ENCODE data around the gene DPAGT1. TPM values are rescaled to one million over a fixed set of nuclear protein-coding genes. Genes with fewer than 3 reads are reported as not detected.
"Not testable (repeated sequence)": the region's sequence is repeated elsewhere in the genome, so short reads cannot be mapped to it uniquely, and the experiment has no call there.

Gene DPAGT1
- total and polyA plus RNA-seq, 2 of the 8 experiments (the other 6 are each of a cell fraction or from before 2014, with no cell fraction given): 59.8 to 236 TPM

DNA sequence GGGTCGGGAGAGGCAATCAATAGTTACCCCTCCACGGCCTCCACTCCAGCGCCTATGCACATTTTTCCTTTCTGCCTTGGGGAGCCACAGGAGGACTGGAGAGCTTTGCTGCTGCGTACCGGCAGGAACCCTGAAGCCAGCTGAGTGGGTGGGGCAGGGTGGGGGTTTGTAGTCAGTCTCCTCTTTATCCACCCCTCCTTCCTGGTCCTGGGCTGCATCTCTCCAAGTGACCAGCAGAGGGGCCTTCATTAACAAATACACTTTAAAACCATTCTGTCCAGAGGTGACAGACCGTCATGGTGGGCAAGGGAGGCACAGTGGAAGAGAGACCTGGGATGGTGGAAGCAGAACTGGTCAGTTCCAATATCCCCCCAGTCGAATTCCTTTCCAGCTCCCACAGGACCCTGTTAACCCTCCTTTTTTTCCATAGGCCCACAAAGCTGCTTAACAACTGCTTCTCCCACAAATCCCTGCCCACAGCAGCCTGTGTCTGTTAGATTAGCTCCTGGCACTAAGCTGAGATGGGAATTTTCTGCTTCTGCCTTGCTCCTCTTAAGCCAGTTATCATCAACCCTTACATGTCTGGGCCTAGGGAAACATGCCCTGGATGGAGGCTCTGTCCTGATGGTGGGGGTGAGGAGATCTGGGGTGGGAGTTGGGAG, 43.3 kb upstream of the DPAGT1 start (continued):
- TF ChIP-seq FOSL1 (IDR thresholded peaks at IDR 0.05; ENCODE audit: insufficient read depth, low read depth, low read length): no peak
- TF ChIP-seq ASH2L (IDR thresholded peaks at IDR 0.05; ENCODE audit: low read length): no peak
- TF ChIP-seq NRF1 (IDR thresholded peaks at IDR 0.05; ENCODE audit: low read depth, low read length): no peak
- no peak for TF ChIP-seq SRF (IDR thresholded peaks at IDR 0.05; ENCODE audit: low read depth, low read length)
- 0 out of 4 replicates have a peak, but pooled peaks of 1 of the 2 experiments have one; percentile 48 for TF ChIP-seq SIN3A (conservative IDR thresholded peaks at IDR 0.05 in 1 of 2, IDR thresholded peaks at IDR 0.05 in 1 of 2; ENCODE audit: low read depth in 1 of 2, low read length in 2 of 2)
- no peak for TF ChIP-seq SP1 (IDR thresholded peaks at IDR 0.05; ENCODE audit: low read depth, low read length)
- TF ChIP-seq, protein P1, sequence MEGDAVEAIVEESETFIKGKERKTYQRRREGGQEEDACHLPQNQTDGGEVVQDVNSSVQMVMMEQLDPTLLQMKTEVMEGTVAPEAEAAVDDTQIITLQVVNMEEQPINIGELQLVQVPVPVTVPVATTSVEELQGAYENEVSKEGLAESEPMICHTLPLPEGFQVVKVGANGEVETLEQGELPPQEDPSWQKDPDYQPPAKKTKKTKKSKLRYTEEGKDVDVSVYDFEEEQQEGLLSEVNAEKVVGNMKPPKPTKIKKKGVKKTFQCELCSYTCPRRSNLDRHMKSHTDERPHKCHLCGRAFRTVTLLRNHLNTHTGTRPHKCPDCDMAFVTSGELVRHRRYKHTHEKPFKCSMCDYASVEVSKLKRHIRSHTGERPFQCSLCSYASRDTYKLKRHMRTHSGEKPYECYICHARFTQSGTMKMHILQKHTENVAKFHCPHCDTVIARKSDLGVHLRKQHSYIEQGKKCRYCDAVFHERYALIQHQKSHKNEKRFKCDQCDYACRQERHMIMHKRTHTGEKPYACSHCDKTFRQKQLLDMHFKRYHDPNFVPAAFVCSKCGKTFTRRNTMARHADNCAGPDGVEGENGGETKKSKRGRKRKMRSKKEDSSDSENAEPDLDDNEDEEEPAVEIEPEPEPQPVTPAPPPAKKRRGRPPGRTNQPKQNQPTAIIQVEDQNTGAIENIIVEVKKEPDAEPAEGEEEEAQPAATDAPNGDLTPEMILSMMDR (IDR thresholded peaks at IDR 0.05; ENCODE audit: control extremely low read depth in 1 of 3, insufficient read depth in 1 of 3, low read depth in 1 of 3, low read length in 3 of 3): peak; percentile 48 to 63 (median 63)
- no peak for TF ChIP-seq KDM5A (IDR thresholded peaks at IDR 0.05; ENCODE audit: low read length)

- H3K27ac ChIP-seq (ENCODE audit: low read depth, low read length); H2AK5ac ChIP-seq (ENCODE audit: low read depth, low read length); H3K14ac ChIP-seq (ENCODE audit: insufficient read length); H4K8ac ChIP-seq (ENCODE audit: extremely low read depth, insufficient read depth, low read length); H2BK5ac ChIP-seq (ENCODE audit: low read depth, low read length); H3K27me3 ChIP-seq (replicated peaks in 1 of 4; ENCODE audit: control insufficient read depth in 3 of 4, extremely low read depth in 1 of 4, insufficient read depth in 3 of 4, low read length in 3 of 4); POLR2A ChIA-PET (ENCODE audit: partially characterized antibody); H2AFZ ChIP-seq (ENCODE audit: low read length); H3K4ac ChIP-seq (replicated peaks; ENCODE audit: insufficient read length, low read depth, low read length); H2BK15ac ChIP-seq (ENCODE audit: low read length); H3K79me2 ChIP-seq (ENCODE audit: control insufficient read depth in 1 of 2, insufficient read depth in 2 of 2, low read length in 2 of 2); H3K56ac ChIP-seq (replicated peaks; ENCODE audit: insufficient read length, low read depth, low read length); H3K9me3 ChIP-seq (ENCODE audit: insufficient read depth in 2 of 2, low read depth in 1 of 2, low read length in 1 of 2); H2BK12ac ChIP-seq (ENCODE audit: low read depth, low read length); H3K23ac ChIP-seq (ENCODE audit: insufficient read length); H3K36me3 ChIP-seq (ENCODE audit: control insufficient read depth in 2 of 4, insufficient read depth in 4 of 4, low read length in 3 of 4); H4K20me1 ChIP-seq (replicated peaks in 1 of 2; ENCODE audit: control insufficient read depth in 1 of 2, insufficient read depth in 2 of 2, low read length in 2 of 2); H3K9ac ChIP-seq (replicated peaks in 1 of 4; ENCODE audit: extremely low read depth in 1 of 4, low read depth in 3 of 4, low read length in 3 of 4); H3K4me2 ChIP-seq (ENCODE audit: insufficient read depth in 1 of 2, low read depth in 2 of 2, low read length in 2 of 2); FAIRE-seq; H3K23me2 ChIP-seq (ENCODE audit: low read depth, low read length); H3K18ac ChIP-seq (ENCODE audit: extremely low read depth, low read length); H2BK120ac ChIP-seq (replicated peaks; ENCODE audit: low read depth, low read length); DNase-seq (ENCODE audit: low read depth in 1 of 2, low spot score in 2 of 2); H3K79me1 ChIP-seq (ENCODE audit: low read depth, low read length); H4K5ac ChIP-seq (ENCODE audit: insufficient read length, low read depth, low read length); H2BK20ac ChIP-seq (ENCODE audit: low read length); H3K4me3 ChIP-seq (ENCODE audit: extremely low read depth in 1 of 4, insufficient read depth in 2 of 4, low read depth in 3 of 4, low read length in 4 of 4); H4K91ac ChIP-seq (replicated peaks; ENCODE audit: insufficient read length, low read length); H3K4me1 ChIP-seq (replicated peaks in 1 of 4; ENCODE audit: control insufficient read depth in 3 of 4, insufficient read depth in 4 of 4, low read length in 3 of 4): not testable (repeated sequence)
- CTCF ChIA-PET (ENCODE audit: partially characterized antibody): interaction anchor here (1.4 to 23.6 kb wide), 4 partner anchors 15 to 184 kb away, joined by 4 to 389 read pairs (median 234); partner anchors contain the start of genes CBL, NHERF4 and NLRX1
- WGBS, 2 experiments (ENCODE audit: extremely low coverage in 1 of 2, insufficient coverage in 1 of 2, insufficient read length in 1 of 2, insufficient replicate concordance in 2 of 2, low coverage in 1 of 2, low lambda C conversion rate in 2 of 2, missing lambda C conversion rate in 1 of 2): 83% methylated on average over 10 of the region's 10 CpGs; no CpG with 5 or more reads in 1 of the 2 experiments
These were observed 37.6 kb upstream of the DPAGT1 start for GRCh38 chr11:119139276-119139675.
